GM12864 (cell line): ENCODE data around the gene ZNF765.
"Not testable (repeated sequence)": the region's sequence is repeated elsewhere in the genome, so short reads cannot be mapped to it uniquely, and the experiment has no call there.

Source experiments
- DNase-seq: peaks from one replicate; pipeline ENCODE4 v3.0.0-alpha.2; 2011; ENCODE audit warnings: low read depth
- H3K4me3 ChIP-seq: 2 replicates; pipeline ENCODE4 v1.5.1; 2011; ENCODE audit warnings: mild to moderate bottlenecking, low read depth, low read length, control low read depth
- CTCF ChIP-seq: IDR thresholded peaks from 2 replicates; pipeline ENCODE4 v1.5.1; 2011; ENCODE audit warnings: low read depth, mild to moderate bottlenecking, moderate library complexity, low read length, control low read depth, inconsistent platforms; ENCODE audit errors: missing control alignments

The ZNF765 gene

GRCh38 chr19:53389978-53390377 is 5.0 kb upstream of the ZNF765 start:
- DNase-seq, result no peak
- TF ChIP-seq CTCF, result no peak
- H3K4me3 ChIP-seq, result no peak overlapping the region

- no peak for DNase-seq
- TF ChIP-seq CTCF, result no peak
- peak overlapping the region; percentile 10 for H3K4me3 ChIP-seq
Observed at GRCh38 chr19:53394522-53394973, 401 bp upstream of the ZNF765 start.

GRCh38 chr19:53395840-53396524 is 1.0 kb downstream of the ZNF765 start:
- peak overlapping the region; percentile 81 for H3K4me3 ChIP-seq
- not testable (repeated sequence) for DNase-seq

GRCh38 chr19:53396525-53396868 is 1.5 kb downstream of the ZNF765 start:
- DNase-seq, result no peak
- peak overlapping the region; percentile 81; the same call in 1 of the 2 replicates for H3K4me3 ChIP-seq

GRCh38 chr19:53397918-53398317 is 3.0 kb downstream of the ZNF765 start:
- DNase-seq, result not testable (repeated sequence)

More at GRCh38 chr19:53396525-53396868, 1.5 kb downstream of the ZNF765 start:
- TF ChIP-seq CTCF, result no peak

GRCh38 chr19:53409505-53410204 is 14.7 kb downstream of the ZNF765 start:
- no peak overlapping the region for H3K4me3 ChIP-seq
- no peak for DNase-seq
- TF ChIP-seq CTCF, result no peak

More at GRCh38 chr19:53397918-53398317, 3.0 kb downstream of the ZNF765 start:
- not testable (repeated sequence) for H3K4me3 ChIP-seq

- DNase-seq, H3K4me3 ChIP-seq: not testable (repeated sequence)
Observed at GRCh38 chr19:53420520-53421315, 25.8 kb downstream of the ZNF765 start.

GRCh38 chr19:53422551-53422950 is 27.6 kb downstream of the ZNF765 start:
- DNase-seq, result no peak
- no peak overlapping the region for H3K4me3 ChIP-seq
- no peak for TF ChIP-seq CTCF

GRCh38 chr19:53423074-53423473 is 28.1 kb downstream of the ZNF765 start:
- not testable (repeated sequence) for DNase-seq, H3K4me3 ChIP-seq

GRCh38 chr19:53423680-53424079 is 28.7 kb downstream of the ZNF765 start:
- H3K4me3 ChIP-seq, DNase-seq: not testable (repeated sequence)
